HS-5 (cell line): ENCODE results near the gene VCL.
"Not testable (repeated sequence)": the region's sequence is repeated elsewhere in the genome, so short reads cannot be mapped to it uniquely, and the experiment has no call there.

Experiments used
- DNase-seq: peaks from one replicate; pipeline ENCODE4 v3.0.0-alpha.2; 2012; ENCODE audit warnings: low read depth

The VCL gene

DNA sequence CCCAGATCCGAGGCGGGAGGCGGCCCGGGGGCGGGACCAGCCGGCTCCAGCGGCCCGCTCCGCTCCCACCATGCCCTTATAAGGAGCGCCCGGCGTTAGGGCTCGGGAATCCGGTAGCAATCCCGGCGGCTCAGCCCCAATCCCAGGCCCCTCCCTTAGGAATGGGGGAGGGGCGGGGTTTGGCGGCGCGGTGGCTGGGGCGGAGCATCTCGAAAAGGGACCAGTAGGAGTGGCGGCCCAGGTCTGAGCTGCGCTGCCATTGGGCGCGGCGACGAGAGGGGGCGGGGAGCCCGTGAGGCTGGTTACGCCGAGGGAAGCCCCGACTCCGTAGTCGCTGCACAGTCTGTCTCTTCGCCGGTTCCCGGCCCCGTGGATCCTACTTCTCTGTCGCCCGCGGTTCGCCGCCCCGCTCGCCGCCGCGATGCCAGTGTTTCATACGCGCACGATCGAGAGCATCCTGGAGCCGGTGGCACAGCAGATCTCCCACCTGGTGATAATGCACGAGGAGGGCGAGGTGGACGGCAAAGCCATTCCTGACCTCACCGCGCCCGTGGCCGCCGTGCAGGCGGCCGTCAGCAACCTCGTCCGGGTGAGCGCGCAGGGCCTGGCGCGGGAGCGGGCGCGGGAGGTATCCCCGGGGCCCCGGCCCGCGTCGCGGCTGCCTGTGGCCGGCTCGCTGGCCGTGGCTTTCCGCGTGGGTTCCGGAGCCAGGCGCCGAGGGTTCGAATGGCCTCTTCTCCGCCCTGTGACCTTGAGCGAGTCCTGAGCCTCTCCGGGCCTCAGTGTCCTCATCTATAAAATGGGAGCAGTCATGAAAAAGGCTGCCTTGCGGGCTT is at the start of gene VCL:
TSS of gene VCL (plus strand) at position 330 of the 836 bp plus-strand sequence. CDS start at position 422, 92 bp downstream.
- peak; percentile 89 for DNase-seq

GRCh38 chr10:73948947-73949633 is 48.8 kb upstream of the VCL start:
- DNase-seq, result no peak

DNA sequence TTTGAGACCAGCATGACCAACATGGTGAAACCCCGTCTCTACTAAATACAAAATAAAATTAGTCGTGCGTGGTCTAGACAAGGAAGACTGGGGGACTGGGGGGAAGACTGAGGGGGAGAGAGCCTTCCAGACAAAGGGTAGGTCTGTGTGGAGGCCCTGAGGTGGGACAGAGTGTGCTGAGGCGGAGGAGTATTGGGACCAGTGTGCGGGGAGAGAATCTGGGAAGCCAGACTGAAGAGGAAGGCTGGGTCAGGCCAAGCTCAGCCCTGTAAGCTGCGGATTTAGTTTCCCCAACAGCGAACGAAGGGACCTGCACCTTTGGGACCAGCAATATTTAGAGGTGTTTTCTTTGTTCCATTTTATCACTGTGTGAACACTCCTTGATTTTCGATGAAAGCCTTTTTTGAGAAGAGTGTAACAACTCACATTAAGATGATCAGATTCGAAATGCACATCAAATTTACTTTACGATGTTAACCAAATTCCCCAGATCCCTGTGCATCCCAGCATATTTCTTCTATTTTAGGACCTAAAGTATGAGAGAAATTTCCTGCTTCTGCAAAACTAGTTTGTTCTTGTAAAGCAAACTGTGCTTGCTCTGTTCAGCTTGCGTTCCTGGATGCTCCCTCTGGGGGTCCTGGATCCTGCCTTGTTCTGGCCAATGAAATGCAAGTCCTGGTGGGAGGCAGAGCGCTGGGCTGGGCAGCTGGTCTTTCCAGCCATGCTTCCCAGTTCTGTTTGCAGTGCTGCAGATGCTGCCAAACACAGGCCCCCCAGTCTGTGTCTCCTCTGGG is 47.6 kb upstream of the VCL start:
- no peak for DNase-seq

DNA sequence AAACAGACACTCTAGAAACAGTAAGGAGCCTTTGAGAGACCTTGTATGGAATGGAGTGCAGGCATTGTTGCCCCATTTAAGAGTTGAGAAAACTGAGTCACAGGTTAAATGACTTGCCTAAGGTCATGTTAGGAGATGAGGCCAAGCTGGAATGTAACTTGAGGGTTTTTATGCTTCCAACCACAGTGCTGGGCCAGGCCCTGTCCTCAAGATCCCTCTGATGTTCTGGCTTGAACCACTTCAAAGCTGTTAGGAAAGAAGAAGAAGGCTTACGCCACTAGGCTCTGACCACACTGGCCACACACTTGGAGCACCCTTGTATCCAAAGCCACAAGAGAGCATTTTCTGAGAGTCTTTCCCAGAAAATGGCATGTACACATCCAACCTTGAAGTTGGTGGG is 44.3 kb upstream of the VCL start:
- no peak for DNase-seq

- DNase-seq, result no peak
These were observed 43.2 kb upstream of the VCL start for GRCh38 chr10:73954737-73955136.

- no peak for DNase-seq
These were observed 42.2 kb upstream of the VCL start for GRCh38 chr10:73955719-73956118.

DNA sequence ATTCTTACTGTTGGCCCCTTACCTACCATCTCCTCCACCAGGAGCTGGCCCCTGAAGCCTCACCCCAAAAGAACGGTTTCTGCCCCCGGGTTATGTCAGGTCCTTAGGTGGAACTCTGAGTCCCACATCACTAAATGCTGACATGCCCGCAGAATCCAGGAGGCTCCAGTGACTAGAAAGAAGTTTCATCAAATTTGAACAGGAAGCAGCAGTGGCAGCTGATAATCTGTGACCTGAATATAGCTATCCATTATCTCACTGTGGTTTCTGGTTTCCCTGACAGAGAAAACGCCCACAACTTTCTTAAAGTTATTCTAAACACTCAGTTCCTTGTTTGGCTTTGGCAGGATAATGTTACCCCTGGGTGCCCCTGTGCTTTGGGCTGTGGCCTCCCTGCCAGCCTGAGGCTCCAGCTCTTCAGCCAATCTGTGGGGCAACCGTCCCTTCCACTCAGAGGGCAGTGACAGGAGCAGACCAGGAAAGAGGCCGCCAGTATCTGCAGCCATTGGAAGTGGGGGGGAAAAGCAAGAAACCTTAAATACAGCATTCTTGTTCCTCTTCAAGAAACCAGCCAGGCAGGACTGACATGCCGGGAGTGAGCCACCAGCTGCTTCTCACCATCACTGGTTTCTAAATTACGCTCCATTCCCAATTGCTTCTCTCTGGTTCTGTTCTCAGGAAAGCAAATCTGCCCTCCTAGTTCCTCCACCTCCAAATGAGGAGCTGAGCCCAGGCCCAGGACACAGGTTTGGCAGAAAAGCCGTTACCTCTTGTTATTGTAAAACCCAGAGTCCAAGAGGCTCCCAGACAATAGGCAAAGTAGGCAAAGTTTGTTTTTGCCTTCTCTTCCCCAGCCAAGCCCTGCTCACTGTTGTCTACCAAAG is 41.2 kb upstream of the VCL start:
- DNase-seq, result no peak

- DNase-seq, result no peak
These were observed 38.3 kb upstream of the VCL start for GRCh38 chr10:73959484-73960243.

DNA sequence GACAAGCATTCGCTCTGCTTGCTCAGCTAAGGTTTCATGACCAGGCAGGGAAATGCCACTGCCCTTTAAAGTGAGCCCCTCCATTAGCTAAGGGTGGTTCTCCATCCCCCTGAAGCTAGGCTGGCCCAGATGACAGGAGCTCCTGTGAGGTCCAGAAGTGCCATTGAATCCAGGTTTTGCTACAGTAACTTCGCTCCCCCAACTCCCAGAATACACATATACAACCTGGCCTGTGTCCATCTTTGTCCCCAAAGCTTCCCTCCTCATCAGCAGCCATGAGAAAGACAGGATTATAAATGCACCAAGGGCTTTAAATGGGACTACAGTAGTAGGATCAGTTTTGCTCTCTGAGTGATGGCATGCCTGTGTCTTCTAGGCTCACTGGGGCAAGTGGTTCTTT is 35.5 kb upstream of the VCL start:
- DNase-seq, result no peak

GRCh38 chr10:73963533-73963932 is 34.4 kb upstream of the VCL start:
- not testable (repeated sequence) for DNase-seq

DNA sequence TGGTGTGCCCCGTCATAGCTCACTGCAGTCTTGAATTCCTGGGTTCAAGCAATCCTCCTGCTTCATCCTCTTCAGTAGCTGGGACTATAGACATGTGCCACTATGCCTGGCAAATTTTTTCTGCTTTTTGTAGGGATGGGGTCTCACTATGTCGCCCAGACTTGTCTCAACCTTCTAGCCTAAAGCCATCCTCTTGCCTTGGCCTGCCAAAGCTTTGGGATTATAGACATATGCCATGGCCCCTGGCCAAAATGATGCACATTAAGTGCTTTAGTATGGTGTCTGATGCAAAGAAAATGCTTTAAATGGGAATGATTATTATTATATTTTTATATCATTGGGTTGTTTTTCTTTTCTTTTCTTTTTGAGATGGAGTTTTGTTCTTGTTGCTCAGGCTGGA is 33.2 kb upstream of the VCL start:
- DNase-seq, result no peak

DNA sequence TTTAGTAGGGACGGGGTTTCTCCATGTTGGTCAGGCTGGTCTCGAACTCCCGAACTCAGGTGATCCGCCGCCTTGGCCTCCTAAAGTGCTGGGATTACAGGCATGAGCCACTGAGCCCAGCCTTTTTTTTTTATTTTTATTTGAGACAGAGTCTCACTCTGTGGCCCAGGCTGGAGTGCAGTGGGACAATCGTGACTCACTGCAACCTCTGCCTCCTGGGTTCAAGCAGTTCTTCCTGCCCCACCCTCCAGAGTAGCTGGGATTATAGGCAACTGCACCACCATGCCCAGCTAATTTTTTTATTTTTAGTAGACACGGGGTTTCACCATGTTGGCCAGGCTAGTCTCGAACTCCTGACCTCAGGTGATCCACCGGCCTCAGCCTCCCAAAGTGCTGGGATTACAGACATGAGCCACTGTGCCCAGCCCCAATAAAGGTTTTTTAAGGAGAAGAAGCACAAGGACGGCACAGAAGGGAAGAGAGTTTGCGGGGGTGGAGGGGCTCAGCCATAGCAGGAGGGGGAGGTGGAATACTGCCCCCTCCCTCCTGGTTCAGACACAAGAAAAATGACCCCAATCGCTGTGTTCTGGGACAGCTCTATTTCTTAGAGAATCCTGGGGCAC is 32.5 kb upstream of the VCL start:
- not testable (repeated sequence) for DNase-seq

GRCh38 chr10:73965890-73966768 is 31.8 kb upstream of the VCL start:
- peak; percentile 98 for DNase-seq

DNA sequence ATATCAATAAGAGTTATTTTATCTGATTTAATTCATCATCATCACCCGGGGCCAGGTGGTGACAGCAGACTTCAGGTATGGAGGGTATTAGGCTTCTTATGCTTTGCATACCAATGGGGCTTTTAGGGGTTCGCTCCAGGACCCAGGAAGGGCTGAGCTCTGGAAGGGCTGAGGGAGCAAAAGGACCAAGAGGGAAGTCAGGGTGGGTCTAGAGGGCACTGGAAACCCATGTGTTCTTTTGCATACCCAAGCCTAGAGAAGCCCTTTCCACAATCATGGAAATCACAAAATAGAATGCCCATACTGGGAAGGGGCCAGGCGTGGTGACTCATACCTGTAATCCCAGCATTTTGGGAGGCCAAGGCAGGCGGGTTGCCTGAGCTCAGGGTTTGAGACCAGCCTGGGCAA is 30.9 kb upstream of the VCL start:
- no peak for DNase-seq

GRCh38 chr10:73967544-73967943 is 30.4 kb upstream of the VCL start:
- no peak for DNase-seq

DNA sequence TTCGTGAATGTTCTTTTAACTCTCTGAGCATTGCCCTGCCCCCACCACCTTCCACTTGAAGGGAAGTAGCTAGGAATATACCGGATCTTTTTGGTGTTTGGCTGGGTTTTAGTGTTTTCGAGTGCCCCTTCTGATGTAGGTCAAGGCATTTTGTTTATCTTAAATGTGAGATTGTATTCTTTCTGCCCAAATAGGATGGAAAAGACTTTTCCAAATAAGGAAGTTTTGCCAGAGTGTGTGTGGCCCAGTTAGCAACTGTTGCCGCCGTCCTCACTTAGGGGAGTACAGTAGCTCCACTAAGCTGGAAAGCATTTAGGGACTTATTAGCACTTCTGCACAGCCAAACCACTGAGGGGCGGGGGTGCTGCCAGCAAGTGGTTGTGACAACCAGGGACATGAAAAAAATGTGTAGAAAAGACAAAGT is 29.8 kb upstream of the VCL start:
- DNase-seq, result no peak

DNA sequence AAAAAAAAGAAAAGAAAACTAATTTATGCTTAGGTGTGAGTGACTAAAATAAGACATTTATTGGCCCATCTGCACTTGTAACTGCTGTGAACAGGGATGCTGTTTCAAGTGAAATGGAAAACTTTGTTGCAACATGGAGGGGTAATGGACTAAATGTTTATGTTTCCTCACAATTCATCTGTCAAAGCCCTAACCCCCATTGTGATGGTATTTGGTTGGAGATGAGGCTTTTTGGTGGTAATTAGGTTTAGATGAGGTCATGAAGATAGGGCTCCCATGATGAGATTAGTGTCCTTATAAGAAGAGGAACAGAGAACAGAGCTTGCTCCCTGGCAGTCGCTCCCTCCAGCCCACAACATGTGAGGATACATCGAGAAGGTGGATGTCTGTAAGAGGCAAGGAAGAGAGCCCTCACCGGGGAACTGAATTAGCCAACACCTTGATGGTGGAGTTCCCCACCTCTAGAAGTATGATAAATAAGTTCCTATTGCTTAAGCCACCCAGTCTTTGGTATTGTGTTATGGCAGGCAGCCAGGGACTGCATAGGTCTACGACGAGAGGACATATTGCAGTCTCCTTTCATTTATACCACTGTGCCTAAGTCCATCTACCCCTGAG is 28.6 kb upstream of the VCL start:
- no peak for DNase-seq

- DNase-seq, result no peak
These were observed 27.1 kb upstream of the VCL start for GRCh38 chr10:73970845-73971244.
